GM13977 (cell line): ENCODE measurements around the gene GPBP1L1.

Experiments used
- DNase-seq: peaks from one replicate; pipeline ENCODE4 v3.0.0; 2012; ENCODE audit warnings: low spot score
- CTCF ChIP-seq: IDR thresholded peaks from 2 replicates; pipeline ENCODE4 v1.5.1; 2012; ENCODE audit warnings: mild to moderate bottlenecking, control low read depth; ENCODE audit not compliant: insufficient read depth; ENCODE audit errors: extremely low read depth, missing control alignments
- in situ Hi-C: fragments of 300-500 bp; cut with MboI; formaldehyde crosslinking; loops from one replicate; pipeline ENCODE4 v1.12.0; 2022; ENCODE audit warnings: low sequenced_read_pairs, low pct_unique_long_range_greater_than_20kb, mixed read lengths, inconsistent platforms; ENCODE audit not compliant: unreplicated experiment

GPBP1L1 gene

DNA sequence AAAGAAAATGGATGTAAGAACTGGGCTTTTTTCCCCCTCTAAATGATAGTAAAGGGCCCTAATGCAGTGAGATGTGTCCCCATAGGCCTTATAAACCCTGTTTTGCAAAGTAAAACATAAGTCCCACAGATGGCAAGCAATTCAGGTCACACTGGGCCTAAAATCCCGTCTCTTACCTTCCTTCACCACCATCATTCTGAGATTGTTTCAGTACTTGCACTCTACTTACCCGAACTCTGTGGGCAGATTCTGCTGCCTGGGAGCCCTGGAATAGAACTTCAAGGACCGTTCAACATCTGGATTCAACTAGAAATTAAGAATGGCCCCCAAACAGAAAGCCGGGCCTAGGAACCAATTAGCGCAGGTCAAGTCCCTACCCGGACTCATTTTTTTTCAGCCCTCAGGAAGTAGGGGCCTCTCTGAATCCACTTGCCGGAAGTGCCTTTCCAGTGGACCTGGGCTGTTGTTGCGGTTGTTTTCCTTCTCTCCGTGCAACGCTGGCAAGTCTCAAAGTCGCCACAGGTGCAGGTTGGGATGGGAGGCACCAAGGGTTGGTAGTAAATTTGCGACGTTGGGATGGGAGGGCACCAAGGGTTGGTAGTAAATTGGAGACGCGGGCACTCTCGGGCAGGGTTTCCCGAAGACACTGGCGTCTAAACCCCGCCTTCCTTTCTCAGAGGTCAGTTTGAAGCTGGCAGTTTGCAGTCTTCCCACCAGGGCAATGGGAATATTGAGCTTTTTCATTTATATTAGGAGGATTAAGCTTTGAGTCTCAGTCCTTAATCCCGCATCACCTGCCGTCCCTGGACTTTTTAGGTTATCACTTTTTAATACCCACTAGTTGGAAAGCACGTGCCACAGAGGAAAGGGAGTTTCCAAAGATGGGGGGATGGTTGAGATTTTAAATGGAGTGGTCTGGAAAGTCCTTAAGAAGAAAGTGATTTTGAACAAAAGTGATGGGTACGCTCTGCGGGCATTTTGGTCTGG is 1.7 kb upstream of the GPBP1L1 start, which contains the start of gene TMEM69:
Gene TMEM69 (plus strand): TSS at position 428 of the 987 bp plus-strand sequence. CDS start 2,888 bp downstream, outside the sequence.
- DNase-seq, result peak; percentile 80
- in situ Hi-C loops, result no loop called here
- TF ChIP-seq CTCF, result no peak

GRCh38 chr1:45687014-45687753 is 851 bp upstream of the GPBP1L1 start:
- in situ Hi-C loops, result no loop called here
- DNase-seq, result peak; percentile 91
- no peak for TF ChIP-seq CTCF

DNA sequence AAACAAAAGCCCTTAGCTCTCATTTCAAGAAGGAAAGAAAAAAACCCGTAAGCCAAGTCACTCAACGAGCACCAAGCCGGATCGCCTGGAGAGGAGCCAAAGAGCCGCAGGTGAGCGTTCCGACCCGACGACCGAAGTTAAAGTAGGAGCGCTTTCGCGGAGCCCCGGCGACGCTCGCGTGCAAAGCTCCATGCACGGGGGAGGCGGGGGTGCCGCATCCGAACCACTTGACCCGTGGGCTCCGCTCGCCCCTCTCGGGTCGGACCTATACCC is 382 bp downstream of the GPBP1L1 start:
- peak; percentile 5 for TF ChIP-seq CTCF
- DNase-seq, result peak; percentile 31
- in situ Hi-C loops, result no loop called here

DNA sequence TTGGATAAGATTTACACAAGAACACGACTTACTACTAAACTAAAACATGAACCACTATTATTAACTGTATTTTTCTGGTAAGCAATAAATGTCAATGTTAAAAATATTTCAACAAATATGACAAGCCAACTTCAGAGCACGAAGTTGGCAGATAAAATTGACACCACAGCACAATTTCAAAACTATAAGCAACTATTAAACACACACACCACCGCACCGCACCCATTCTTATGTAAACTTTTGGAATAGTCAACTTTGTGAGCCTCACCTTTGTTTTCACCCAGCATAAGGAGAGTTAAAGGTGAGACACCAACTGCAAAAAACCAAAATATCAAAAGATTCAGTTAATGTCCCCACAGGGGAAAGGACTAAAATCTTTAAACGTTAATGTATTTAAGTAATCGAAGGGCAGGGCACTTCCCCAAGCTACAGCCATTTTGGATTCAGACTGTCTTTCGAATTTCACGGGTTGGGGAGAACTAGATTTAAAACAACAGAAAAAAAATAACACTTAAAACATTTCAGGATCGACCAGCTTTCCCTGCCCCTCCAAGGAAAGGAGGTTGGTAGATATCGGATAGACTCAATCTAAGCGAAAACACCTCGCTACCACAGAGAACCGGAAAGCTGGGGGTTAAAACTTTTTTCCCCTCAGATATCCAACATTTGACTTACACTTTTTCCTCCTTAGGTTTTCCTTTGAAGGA is 872 bp downstream of the GPBP1L1 start:
- DNase-seq, result no peak
- TF ChIP-seq CTCF, result no peak
- in situ Hi-C loops, result no loop called here

DNA sequence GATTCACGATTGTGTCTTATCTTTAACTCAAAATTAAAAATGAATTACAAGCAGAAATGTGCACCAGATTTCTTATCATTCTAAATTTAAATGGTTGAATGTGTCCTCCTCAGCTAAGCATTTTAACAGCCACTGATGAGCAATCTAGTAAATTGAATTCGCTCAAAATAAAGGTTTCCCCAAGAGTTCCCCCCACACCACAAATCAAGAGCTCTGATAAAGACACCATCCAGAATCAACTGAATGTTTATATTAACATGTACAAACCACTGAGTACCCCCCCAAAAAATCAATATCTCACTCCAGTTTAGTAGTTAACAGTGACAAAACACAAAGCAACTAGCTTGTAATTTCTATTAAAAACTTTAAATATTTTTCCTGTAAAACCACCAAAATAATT is 1.9 kb downstream of the GPBP1L1 start:
- no peak for DNase-seq
- no peak for TF ChIP-seq CTCF
- in situ Hi-C loops, result no loop called here

- in situ Hi-C loops, result no loop called here
- no peak for TF ChIP-seq CTCF
- DNase-seq, result no peak
Measured at GRCh38 chr1:45682942-45683341, 3.4 kb downstream of the GPBP1L1 start.
